ENCODE data around the gene GABRG3.

GRCh38 chr15:26971271-26972018 is 464 bp downstream of the GABRG3 start:
- TF ChIP-seq YY1 (IDR thresholded peaks at IDR 0.05; ENCODE audit: insufficient read depth, insufficient read length) (no peak), SUZ12 (IDR thresholded peaks at IDR 0.05; ENCODE audit: extremely low read depth, insufficient read depth, insufficient read length) (no peak), ZNF274 (IDR thresholded peaks at IDR 0.05; ENCODE audit: low read depth, low read length) (no peak)
